HUES64 (cell line): ENCODE data around the gene HSD3B7.

ENCODE experiments used
- H3K27ac ChIP-seq: 2 replicates; pipeline ENCODE4 v1.7.0; 2013; ENCODE audit warnings: low read depth, low read length, inconsistent platforms
- H3K27me3 ChIP-seq: 2 replicates; pipeline ENCODE4 v1.6.1; 2013; ENCODE audit warnings: mild to moderate bottlenecking, low read length; ENCODE audit not compliant: insufficient read depth
- H3K36me3 ChIP-seq: 2 replicates; pipeline ENCODE4 v1.6.1; 2013; ENCODE audit warnings: mild to moderate bottlenecking, low read length; ENCODE audit not compliant: insufficient read depth
- H3K4me1 ChIP-seq: 2 replicates; pipeline ENCODE4 v1.6.1; 2013; ENCODE audit warnings: mild to moderate bottlenecking, low read length, moderate library complexity; ENCODE audit not compliant: insufficient read depth
- H3K4me3 ChIP-seq: 2 replicates; pipeline ENCODE4 v1.5.1; 2013; ENCODE audit warnings: mild to moderate bottlenecking, low read length, moderate library complexity
- H3K9ac ChIP-seq: 2 replicates; pipeline ENCODE4 v1.6.1; 2013; ENCODE audit warnings: mild to moderate bottlenecking, low read depth, low read length
- H3K9me3 ChIP-seq: 2 replicates; pipeline ENCODE4 v1.6.1; 2013; ENCODE audit warnings: low read depth, low read length; ENCODE audit not compliant: insufficient read depth
- WGBS: fragments of 150-250, 120-280 bp; methylation state at CpG from one replicate; pipeline ENCODE4 v1.1.7; 2013; ENCODE audit warnings: missing lambda C conversion rate; 5-methylcytosine and 5-hydroxymethylcytosine counted together

HSD3B7 gene

DNA sequence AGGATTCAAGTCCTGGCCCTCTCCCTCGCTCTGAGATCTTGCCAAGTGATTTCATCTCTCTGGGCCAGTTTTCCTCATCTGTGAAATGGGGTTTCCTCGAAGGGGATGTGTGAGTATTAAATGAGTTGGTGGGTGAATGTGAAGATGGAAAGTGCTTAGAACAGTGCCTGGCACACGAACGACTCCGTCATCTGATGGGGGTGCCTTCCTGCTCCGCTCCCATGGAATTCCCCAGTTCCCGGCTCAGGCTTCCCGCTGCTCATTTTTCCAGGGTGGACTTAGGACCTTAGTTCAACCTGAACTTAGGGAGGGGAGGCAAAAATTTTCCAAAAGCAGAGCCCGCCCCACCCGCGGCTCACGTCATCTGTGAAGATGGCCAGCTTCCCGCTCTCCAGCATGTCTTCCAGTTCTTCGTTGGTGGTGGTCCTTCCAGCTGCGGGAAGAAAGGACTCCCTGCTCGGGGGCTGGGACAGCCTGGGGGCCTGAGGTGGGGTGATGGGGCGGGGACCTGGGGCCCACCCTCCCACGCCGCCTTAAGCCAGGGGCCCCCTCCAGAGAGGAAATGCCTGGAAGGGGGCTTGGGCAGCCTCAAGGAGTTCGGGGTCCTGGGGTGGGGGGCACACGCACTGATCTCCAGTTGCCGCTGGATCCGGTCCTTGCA lies 11.4 kb downstream of the HSD3B7 start:
- Histone ChIP-seq H3K36me3 (no peaks in the 10 kb centered on the region), H3K9me3 (no peaks in the 10 kb centered on the region), H3K27me3 (peaks cover 13% of the 10 kb centered on the region; the same call in 1 of the 2 replicates), H3K4me3 (peak overlapping the region; percentile 68), H3K9ac (peak overlapping the region; percentile 30; the same call in 1 of the 2 replicates), H3K4me1 (peaks cover 16% of the 10 kb centered on the region), H3K27ac (peak overlapping the region; percentile 36; the same call in 1 of the 2 replicates)
- 17% methylated on average over 23 of the region's 23 CpGs for WGBS

DNA sequence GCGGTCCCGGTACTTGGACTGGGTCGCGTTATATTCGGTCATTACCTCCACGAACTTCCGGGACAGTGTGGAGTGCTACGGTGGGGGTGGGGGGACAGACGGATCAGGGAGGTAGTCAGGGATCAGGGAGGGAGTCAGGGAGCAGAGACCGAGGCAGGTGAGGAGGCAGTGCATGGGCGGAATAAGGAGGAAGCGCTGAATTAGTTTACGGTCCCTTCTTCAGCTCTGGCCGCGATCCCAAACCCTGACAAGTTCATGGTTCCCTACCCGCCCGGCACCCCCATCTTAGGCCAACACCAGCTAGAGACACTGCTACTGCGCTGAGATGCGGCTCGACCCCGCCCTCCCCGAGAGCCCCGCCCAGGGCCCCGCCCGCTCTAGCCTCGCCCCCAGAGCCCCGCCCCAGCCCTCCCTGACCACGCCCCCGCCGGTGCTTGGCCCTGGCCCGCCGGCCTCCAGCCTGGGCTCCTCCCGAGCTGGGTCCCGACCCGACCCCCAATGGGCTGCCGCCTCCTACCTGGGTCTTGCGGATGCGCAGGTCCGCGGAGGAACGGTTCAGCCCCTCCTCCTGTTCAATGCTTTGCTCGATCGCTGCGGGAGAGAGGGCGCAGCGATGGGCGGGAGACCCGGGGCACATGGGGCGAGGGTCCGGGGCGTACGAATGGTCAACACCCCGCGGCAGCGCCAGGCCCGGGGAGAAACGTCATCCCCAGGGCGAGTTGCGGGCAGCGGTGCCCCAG lies 12.1 kb downstream of the HSD3B7 start:
- Histone ChIP-seq H3K9me3 (no peaks in the 10 kb centered on the region), H3K27ac (peak overlapping the region; percentile 36; the same call in 1 of the 2 replicates), H3K27me3 (peaks cover 13% of the 10 kb centered on the region; the same call in 1 of the 2 replicates), H3K36me3 (no peaks in the 10 kb centered on the region), H3K4me3 (peak overlapping the region; percentile 68), H3K9ac (peak overlapping the region; percentile 30; the same call in 1 of the 2 replicates), H3K4me1 (peaks cover 16% of the 10 kb centered on the region)
- 1% methylated on average over 59 of the region's 60 CpGs for WGBS

GRCh38 chr16:30997725-30998711 lies 13.0 kb downstream of the HSD3B7 start:
- Histone ChIP-seq H3K9ac (peak overlapping the region; percentile 27; the same call in 1 of the 2 replicates), H3K27me3 (peaks cover 13% of the 10 kb centered on the region; the same call in 1 of the 2 replicates), H3K4me3 (peak overlapping the region; percentile 68), H3K9me3 (no peaks in the 10 kb centered on the region), H3K36me3 (no peaks in the 10 kb centered on the region), H3K4me1 (peaks cover 16% of the 10 kb centered on the region), H3K27ac (peak overlapping the region; percentile 45; the same call in 1 of the 2 replicates)
- 39% methylated on average over 21 of the region's 21 CpGs for whole genome bisulfite sequencing

DNA sequence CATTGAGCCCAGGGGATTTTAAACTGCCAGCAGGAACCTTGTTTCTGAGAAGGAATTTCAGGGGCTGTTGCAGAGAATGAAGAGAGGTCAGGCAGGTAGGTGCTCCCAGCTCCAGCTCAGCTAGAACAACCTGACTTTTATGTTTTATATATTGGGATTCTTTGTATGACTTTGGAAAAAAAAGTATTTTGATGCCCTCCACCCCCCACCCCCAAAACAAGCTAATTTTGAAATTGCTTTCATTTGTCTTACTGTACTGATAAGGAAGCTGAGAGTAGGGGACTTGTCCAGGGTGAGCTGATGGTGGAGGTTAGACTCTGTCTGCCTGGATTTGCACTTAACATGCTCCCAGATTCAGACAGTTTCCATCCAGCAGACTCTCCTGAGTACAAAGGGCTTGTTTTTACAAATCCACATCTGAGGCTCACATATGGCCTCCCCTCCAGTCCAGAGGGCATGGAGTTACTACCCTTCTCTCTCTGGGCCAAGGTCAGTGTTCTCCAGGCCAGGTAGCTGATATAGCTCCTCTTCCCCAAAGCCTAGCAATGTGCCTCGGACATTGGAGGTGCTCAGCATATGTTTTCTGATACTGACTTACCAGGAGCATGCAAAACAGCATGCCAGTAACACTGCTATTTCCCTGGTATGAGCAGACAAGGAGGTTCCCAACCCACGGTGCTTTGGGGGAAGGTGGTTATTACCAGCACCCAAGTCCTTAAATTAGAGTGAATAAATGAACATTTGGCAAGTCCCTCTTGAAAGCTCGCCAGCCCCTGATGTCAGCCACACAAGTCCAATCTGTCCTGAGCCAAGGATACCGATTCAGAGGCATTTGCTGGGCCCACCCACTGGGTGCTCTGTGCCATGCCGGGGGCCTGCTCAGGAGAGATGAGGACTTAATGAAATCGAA lies 14.1 kb downstream of the HSD3B7 start:
- no peak overlapping the region for H3K9ac ChIP-seq
- no peaks in the 10 kb centered on the region for H3K36me3 ChIP-seq
- no peaks in the 10 kb centered on the region for H3K9me3 ChIP-seq
- peaks cover 13% of the 10 kb centered on the region; the same call in 1 of the 2 replicates for H3K27me3 ChIP-seq
- H3K27ac ChIP-seq: no peak overlapping the region
- no peak overlapping the region for H3K4me3 ChIP-seq
- 89% methylated on average over 6 of the region's 6 CpGs for WGBS
- peaks cover 16% of the 10 kb centered on the region for H3K4me1 ChIP-seq

GRCh38 chr16:31000671-31001382 lies 15.8 kb downstream of the HSD3B7 start:
- no peak overlapping the region for H3K4me3 ChIP-seq
- H3K27me3 ChIP-seq: peaks cover 13% of the 10 kb centered on the region; the same call in 1 of the 2 replicates
- WGBS: 95% methylated on average over 19 of the region's 19 CpGs
- H3K9me3 ChIP-seq: no peaks in the 10 kb centered on the region
- H3K4me1 ChIP-seq: peaks cover 16% of the 10 kb centered on the region
- no peak overlapping the region for H3K9ac ChIP-seq
- H3K36me3 ChIP-seq: no peaks in the 10 kb centered on the region
- H3K27ac ChIP-seq: no peak overlapping the region

GRCh38 chr16:31001507-31002249 lies 16.7 kb downstream of the HSD3B7 start:
- Histone ChIP-seq H3K9ac (no peak overlapping the region), H3K36me3 (no peaks in the 10 kb centered on the region), H3K9me3 (no peaks in the 10 kb centered on the region), H3K4me3 (no peak overlapping the region), H3K4me1 (peaks cover 12% of the 10 kb centered on the region), H3K27ac (no peak overlapping the region), H3K27me3 (peaks cover 6% of the 10 kb centered on the region; the same call in 1 of the 2 replicates)
- WGBS: 85% methylated on average over 16 of the region's 16 CpGs

GRCh38 chr16:31002250-31002700 lies 17.3 kb downstream of the HSD3B7 start:
- Histone ChIP-seq H3K36me3 (no peaks in the 10 kb centered on the region), H3K27ac (no peak overlapping the region), H3K9me3 (no peaks in the 10 kb centered on the region), H3K4me1 (peaks cover 12% of the 10 kb centered on the region), H3K27me3 (peaks cover 6% of the 10 kb centered on the region; the same call in 1 of the 2 replicates), H3K4me3 (no peak overlapping the region), H3K9ac (no peak overlapping the region)
- WGBS: 92% methylated on average over 10 of the region's 10 CpGs

- Histone ChIP-seq H3K36me3 (no peaks in the 10 kb centered on the region), H3K4me1 (peaks cover 8% of the 10 kb centered on the region), H3K27ac (no peak overlapping the region), H3K9me3 (no peaks in the 10 kb centered on the region), H3K4me3 (no peak overlapping the region), H3K9ac (peak overlapping the region; percentile 2; the same call in 1 of the 2 replicates), H3K27me3 (0 out of 2 replicates have a peak, but pooled peaks cover 2% of the 10 kb centered on the region)
- whole genome bisulfite sequencing: 86% methylated on average over 9 of the region's 9 CpGs
These were observed 17.9 kb downstream of the HSD3B7 start for GRCh38 chr16:31002862-31003341.

GRCh38 chr16:31003744-31004143 lies 18.7 kb downstream of the HSD3B7 start:
- H3K4me1 ChIP-seq: 0 out of 2 replicates have a peak, but pooled peaks cover under 1% of the 10 kb centered on the region
- no peak overlapping the region for H3K4me3 ChIP-seq
- WGBS: 88% methylated on average over 6 of the region's 6 CpGs

More at GRCh38 chr16:31003744-31004143, 18.7 kb downstream of the HSD3B7 start:
- H3K27me3 ChIP-seq: no peaks in the 10 kb centered on the region
- H3K36me3 ChIP-seq: no peaks in the 10 kb centered on the region
- H3K9me3 ChIP-seq: no peaks in the 10 kb centered on the region
- no peak overlapping the region for H3K9ac ChIP-seq
- no peak overlapping the region for H3K27ac ChIP-seq
